HUES48 (cell line): ENCODE data around the gene FARP1.

ENCODE experiments used
- H3K27ac ChIP-seq: one replicate; pipeline ENCODE4 v1.7.0; 2013; ENCODE audit warnings: low read depth, low read length, inconsistent platforms
- H3K27me3 ChIP-seq: 2 replicates; pipeline ENCODE4 v1.6.1; 2013; ENCODE audit warnings: mild to moderate bottlenecking, low read length; ENCODE audit not compliant: control insufficient read depth, insufficient read depth
- H3K36me3 ChIP-seq: 2 replicates; pipeline ENCODE4 v1.6.1; 2013; ENCODE audit warnings: low read length; ENCODE audit not compliant: control insufficient read depth, insufficient read depth
- H3K4me1 ChIP-seq: 2 replicates; pipeline ENCODE4 v1.6.1; 2013; ENCODE audit warnings: mild to moderate bottlenecking, low read length; ENCODE audit not compliant: control insufficient read depth, insufficient read depth
- H3K4me3 ChIP-seq: 2 replicates; pipeline ENCODE4 v1.5.1; 2013; ENCODE audit warnings: mild to moderate bottlenecking, low read depth, low read length
- H3K9ac ChIP-seq: 2 replicates; pipeline ENCODE4 v1.6.1; 2013; ENCODE audit warnings: mild to moderate bottlenecking, low read depth, low read length, moderate library complexity
- H3K9me3 ChIP-seq: 2 replicates; pipeline ENCODE4 v1.6.1; 2013; ENCODE audit warnings: low read length; ENCODE audit not compliant: control insufficient read depth, insufficient read depth

The FARP1 gene

DNA sequence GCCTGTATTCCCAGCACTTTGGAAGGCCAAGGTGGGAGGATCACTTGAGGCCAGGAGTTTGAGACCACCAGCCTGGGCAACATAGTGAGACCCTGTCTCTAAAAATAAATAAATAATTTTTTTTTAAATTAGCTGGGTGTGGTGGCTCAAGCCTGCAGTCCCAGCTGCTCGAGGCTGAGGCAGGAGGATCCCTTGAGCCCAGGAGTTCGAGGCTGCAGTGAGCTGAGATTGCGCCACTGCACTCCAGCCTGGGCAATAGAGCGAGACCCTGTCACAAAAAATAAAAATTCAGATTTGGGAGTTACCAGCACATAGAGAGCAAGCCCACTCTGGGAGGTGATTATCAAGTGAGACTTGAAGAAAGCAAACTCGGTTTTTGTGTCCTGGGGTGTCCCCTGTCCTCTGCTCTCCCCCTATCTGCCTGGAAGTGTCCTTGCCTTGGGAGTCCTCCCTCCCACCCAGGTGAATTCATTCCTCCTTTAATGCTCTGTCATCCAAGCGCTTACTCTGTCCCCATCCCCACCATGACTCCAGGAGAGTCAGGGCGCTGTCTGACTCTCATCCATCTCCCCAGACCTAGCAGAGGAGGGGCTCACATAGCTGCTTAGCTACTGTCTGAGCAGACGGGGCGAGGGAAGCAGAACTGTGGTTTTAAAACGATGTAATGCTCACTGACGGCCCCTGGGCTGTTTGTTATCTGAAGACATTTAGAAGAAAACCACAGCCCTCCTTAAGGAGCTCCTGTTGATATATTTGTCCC is 287.3 kb downstream of the FARP1 start:
- Histone ChIP-seq H3K9me3 (no peaks in the 10 kb centered on the region), H3K27me3 (no peaks in the 10 kb centered on the region), H3K4me3 (no peak overlapping the region), H3K9ac (no peak overlapping the region), H3K4me1 (no peaks in the 10 kb centered on the region), H3K27ac (no peak overlapping the region), H3K36me3 (peaks cover 27% of the 10 kb centered on the region)

DNA sequence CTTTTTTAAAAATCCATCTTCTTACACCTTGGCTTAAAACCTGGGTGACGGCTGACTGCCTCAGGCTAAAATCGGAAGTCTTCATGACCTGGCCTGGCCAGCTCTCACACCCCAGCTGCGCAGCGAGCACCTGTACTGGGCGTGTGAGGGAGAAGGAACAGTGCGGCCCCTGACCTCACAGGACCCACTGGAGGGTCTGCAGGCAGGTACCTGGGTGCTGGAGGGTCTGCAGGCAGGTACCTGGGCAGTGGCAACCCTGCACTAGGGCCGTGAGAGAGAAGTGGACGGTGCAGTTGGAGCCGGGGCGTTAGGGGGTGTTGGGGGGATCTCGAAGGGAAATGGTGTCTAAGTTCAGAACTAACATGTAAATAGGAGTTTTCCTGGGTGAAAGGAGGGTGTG is 289.7 kb downstream of the FARP1 start:
- H3K36me3 ChIP-seq: peaks cover 34% of the 10 kb centered on the region
- no peaks in the 10 kb centered on the region for H3K4me1 ChIP-seq
- no peak overlapping the region for H3K9ac ChIP-seq
- no peak overlapping the region for H3K4me3 ChIP-seq
- no peak overlapping the region for H3K27ac ChIP-seq
- H3K9me3 ChIP-seq: no peaks in the 10 kb centered on the region
- H3K27me3 ChIP-seq: no peaks in the 10 kb centered on the region

DNA sequence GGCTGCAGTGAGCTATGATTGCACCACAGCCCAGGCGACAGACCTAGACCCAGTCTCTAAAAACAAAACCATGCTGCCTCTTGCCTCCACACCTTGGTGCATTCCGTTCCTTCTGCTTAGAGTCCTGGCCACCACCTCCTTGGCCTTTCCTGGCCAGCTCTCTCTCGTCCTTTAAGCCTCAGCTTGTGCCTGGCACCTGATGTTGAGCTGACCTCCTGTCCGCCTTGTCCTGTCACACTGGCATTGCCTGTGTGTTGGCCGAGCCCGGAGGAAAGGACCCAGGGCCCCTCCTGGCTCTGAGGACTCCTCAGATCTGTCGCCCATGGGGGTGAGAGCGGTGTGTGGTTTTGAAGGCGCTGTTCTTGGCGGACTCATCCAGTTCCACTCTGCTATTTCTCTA is 290.8 kb downstream of the FARP1 start:
- Histone ChIP-seq H3K27me3 (no peaks in the 10 kb centered on the region), H3K4me1 (no peaks in the 10 kb centered on the region)

DNA sequence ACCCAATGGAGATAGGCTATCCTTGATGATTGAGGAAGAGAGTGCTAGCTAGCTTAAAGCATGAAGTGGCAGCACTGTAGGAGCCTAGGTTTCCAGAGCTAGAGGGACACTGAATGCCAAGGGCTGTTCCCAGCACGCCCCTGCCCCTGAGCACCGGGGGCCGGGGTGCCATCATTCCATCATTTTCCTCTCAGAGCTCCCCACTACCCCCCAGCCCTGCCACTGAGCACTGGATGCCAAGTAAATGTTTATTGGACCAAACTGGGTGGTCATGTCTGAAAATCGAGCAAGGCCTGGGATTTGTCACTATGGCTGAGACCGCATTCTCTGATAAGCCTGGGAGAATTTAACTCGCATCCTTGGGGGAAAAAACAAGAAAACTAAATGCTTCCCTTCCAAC is 291.2 kb downstream of the FARP1 start:
- H3K27ac ChIP-seq: no peak overlapping the region
- no peaks in the 10 kb centered on the region for H3K9me3 ChIP-seq
- H3K36me3 ChIP-seq: peaks cover 30% of the 10 kb centered on the region
- no peaks in the 10 kb centered on the region for H3K27me3 ChIP-seq
- H3K4me3 ChIP-seq: no peak overlapping the region
- H3K4me1 ChIP-seq: no peaks in the 10 kb centered on the region
- no peak overlapping the region for H3K9ac ChIP-seq

More for the DNA sequence above, 290.8 kb downstream of the FARP1 start:
- peaks cover 30% of the 10 kb centered on the region for H3K36me3 ChIP-seq
- H3K9me3 ChIP-seq: no peaks in the 10 kb centered on the region
- no peak overlapping the region for H3K27ac ChIP-seq
- no peak overlapping the region for H3K9ac ChIP-seq
- H3K4me3 ChIP-seq: no peak overlapping the region

DNA sequence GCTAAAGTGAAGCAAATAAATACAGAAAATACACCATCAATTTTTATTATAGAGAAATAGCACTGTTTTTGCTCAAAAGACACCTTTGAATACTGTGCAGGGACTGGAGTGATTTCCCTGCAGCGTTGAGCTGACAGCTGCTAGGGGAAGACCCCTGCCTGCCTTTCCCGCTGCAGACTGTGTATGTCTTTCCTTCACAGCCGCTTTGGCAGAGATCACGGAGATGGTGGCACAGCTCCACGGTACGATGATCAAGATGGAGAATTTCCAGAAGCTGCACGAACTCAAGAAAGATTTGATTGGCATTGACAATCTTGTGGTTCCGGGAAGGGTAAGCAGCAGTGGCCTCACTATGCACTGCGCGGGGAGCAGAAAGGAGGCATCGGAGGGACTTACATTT is 292.5 kb downstream of the FARP1 start:
- Histone ChIP-seq H3K36me3 (peaks cover 44% of the 10 kb centered on the region), H3K27me3 (no peaks in the 10 kb centered on the region), H3K27ac (no peak overlapping the region)

DNA sequence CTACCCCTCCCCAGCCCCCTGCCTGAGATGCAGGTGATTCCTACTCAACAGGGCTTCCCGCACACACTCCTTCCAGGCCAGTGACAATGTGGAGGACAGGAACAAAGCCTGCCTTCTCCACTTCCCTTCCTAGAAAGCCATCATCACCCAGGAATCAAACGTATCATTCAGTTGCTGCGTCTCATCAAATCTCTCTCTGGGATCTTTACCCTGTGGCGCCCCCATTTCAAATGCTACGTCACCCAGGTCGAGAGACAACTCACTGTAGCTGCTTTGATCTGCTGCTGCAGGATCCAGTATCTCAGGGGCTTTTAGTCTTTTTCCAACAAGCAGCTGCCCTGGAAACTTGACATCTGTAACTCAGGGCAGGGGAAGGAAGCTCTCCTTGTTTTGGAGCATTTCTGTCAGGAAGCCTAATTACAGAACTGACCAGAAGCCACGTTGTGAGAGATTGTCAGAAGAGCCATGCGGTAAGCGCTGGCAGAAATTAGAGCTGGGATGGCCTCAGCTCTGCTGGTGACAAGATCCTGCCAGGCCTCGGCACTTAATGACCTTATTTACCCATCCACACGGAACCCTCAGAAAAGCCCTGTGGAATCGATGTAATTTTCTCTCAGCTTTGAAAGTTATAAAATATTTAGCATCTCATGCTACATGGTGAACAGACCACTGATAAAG is 293.5 kb downstream of the FARP1 start:
- Histone ChIP-seq H3K27ac (no peak overlapping the region), H3K9ac (no peak overlapping the region), H3K36me3 (peaks cover 52% of the 10 kb centered on the region), H3K4me3 (no peak overlapping the region), H3K9me3 (no peaks in the 10 kb centered on the region), H3K4me1 (no peaks in the 10 kb centered on the region), H3K27me3 (no peaks in the 10 kb centered on the region)

More for the DNA sequence above, 292.5 kb downstream of the FARP1 start:
- no peak overlapping the region for H3K9ac ChIP-seq
- no peaks in the 10 kb centered on the region for H3K4me1 ChIP-seq
- H3K9me3 ChIP-seq: no peaks in the 10 kb centered on the region
- H3K4me3 ChIP-seq: no peak overlapping the region

DNA sequence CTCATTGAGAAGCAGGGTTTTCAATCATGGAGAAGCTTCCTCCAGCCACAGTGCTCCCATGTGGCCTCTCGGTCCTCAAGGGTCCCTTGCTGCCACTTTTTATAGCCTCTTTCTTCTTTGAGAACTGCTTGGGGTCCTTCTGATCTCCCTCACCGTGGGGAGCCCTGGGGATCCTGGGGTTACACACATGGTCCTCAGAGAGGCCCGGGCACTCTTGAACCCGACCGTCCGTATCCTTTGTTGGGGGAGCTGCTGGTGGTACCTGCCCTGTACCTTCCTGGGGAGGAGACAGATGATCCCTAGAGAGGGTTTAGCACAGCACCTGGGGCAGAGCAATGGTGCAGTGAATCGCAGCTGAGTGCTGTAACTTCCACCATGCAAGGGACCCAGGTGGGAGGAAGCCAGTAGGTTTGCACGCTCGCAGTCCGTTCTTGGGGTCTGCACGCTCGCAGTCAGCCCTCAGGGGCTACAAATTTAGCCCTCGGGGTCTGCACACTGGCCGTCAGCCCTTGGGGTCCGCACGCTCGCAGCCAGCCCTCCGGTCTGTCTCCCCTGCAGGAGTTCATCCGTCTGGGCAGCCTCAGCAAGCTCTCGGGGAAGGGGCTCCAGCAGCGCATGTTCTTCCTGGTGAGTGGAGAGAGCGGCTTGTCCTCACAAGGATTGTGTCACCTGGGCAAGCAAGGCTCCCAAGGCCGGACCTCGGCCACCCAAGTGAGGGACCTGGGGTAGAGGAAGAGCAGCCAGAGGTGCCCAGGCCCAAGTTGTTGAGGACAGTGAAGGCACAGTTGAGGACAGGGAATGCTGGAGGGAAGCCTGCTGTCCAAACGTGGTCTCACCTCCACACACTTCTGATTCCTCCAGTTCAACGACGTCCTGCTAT is 295.6 kb downstream of the FARP1 start:
- Histone ChIP-seq H3K36me3 (peaks cover 50% of the 10 kb centered on the region), H3K4me3 (no peak overlapping the region), H3K9ac (no peak overlapping the region), H3K9me3 (no peaks in the 10 kb centered on the region), H3K4me1 (no peaks in the 10 kb centered on the region), H3K27me3 (no peaks in the 10 kb centered on the region), H3K27ac (no peak overlapping the region)

DNA sequence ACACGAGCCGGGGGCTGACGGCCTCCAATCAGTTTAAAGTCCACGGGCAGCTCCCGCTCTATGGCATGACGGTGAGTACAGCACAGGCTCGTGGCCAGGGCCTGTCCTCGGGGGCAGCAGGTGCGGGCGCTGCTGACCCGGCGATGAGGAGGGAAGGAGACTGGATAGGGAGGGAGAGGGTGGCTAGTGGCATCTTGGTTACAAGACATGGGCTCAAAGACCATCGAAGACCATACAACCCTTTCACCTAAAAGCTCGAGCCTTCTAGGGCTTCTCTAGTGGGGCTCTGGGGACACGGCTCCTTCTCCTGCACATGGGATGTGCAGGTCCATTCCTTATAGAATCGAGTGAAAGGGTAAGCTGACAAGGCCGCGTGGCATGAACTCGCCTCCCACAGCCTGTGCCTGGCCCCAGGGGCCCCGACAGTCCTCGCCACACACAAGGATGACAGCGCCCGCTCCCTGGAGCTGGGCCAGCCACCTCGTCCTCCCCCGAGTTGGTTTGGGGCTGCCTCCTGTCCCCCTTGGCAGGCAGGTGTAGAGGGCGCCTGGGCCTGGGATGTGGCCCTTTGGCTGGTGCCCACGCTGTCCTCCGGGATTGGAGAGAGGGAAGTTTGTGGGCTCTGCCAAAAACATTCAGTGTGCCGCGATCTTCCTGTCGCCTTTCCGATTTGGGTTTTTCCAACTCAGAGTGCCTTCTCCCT is 296.4 kb downstream of the FARP1 start:
- Histone ChIP-seq H3K9ac (no peak overlapping the region), H3K9me3 (no peaks in the 10 kb centered on the region), H3K4me3 (no peak overlapping the region), H3K27me3 (no peaks in the 10 kb centered on the region), H3K36me3 (peaks cover 50% of the 10 kb centered on the region), H3K4me1 (no peaks in the 10 kb centered on the region), H3K27ac (no peak overlapping the region)

DNA sequence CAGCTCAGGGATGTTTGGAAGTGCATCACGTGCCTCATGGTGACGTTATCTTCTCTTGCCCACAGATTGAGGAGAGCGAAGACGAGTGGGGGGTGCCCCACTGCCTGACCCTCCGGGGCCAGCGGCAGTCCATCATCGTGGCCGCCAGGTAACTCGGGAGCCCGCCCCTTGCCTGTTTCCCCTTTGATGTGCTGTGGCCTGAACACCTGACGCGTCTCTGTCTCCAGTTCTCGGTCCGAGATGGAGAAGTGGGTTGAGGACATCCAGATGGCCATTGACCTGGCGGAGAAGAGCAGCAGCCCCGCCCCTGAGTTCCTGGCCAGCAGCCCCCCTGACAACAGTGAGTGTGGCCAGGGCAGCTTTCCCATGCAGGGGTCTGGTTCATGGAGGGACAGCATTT is 297.0 kb downstream of the FARP1 start:
- no peak overlapping the region for H3K27ac ChIP-seq
- no peak overlapping the region for H3K9ac ChIP-seq
- H3K9me3 ChIP-seq: no peaks in the 10 kb centered on the region
- no peaks in the 10 kb centered on the region for H3K27me3 ChIP-seq
- peaks cover under 1% of the 10 kb centered on the region; the same call in 1 of the 2 replicates for H3K4me1 ChIP-seq
- no peak overlapping the region for H3K4me3 ChIP-seq
- peaks cover 49% of the 10 kb centered on the region for H3K36me3 ChIP-seq

DNA sequence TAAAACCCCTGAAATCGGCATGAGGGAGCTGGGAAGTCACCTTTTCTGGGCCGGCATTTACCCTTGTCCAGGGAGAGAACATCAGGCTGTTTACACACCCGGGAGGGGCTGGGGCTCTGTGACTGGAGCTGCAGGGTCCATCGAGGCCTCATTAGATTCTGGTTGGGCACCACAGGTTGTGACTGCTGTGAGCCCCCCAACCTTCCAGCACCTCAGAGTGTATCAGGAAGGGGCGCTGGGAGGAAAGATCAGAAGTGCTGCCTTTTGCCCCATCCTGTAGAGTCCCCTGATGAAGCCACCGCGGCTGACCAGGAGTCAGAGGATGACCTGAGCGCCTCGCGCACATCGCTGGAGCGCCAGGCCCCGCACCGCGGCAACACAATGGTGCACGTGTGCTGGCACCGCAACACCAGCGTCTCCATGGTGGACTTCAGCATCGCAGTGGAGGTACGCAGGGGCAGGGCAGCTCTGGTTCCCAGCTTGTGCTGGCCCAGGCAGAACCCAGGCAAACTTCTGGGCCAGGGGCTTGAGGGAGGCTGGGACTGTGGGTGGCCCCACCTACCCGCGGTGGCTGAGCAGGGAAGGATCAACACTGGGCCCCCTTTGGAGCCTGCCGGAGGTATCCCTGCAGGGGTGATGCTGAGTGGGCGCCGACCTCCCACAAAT is 297.6 kb downstream of the FARP1 start:
- Histone ChIP-seq H3K9ac (no peak overlapping the region), H3K4me3 (no peak overlapping the region), H3K27me3 (no peaks in the 10 kb centered on the region), H3K9me3 (no peaks in the 10 kb centered on the region), H3K27ac (no peak overlapping the region), H3K4me1 (peaks cover 5% of the 10 kb centered on the region), H3K36me3 (peaks cover 45% of the 10 kb centered on the region)
